HG03064 (cell line): ENCODE data around the gene LRRC74A.

ENCODE experiments used
- ATAC-seq: cut with Tn5 transposase; IDR thresholded peaks from one replicate; pipeline ENCODE4 v1.9.1; 2021; ENCODE audit warnings: low read depth; ENCODE audit not compliant: unreplicated experiment

LRRC74A gene

DNA sequence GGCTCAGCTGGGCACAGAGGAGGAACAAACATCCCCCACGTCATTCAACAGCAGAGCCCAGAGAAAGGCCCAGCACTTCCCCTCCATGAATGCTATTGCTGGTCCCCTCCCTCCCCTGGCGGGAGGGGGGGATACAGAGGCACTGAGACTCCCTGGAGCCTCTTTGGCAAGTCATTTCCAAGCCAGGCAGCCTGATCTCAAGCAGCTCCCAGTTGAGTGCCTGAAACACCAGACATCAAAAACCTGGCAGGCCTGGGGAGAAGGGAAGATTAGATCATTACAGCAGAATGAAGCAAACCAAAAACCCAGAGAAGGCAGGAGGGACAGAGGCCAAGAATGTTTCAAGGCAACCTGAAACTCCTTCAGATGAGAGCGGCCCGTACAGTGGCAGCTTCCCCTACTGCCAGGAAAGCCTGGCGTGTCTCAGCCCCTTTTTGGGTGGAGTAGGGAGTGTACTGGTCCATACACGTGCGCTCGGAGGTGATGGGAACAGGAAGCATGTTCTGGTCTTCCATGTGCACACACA is 92.1 kb downstream of the LRRC74A start:
- no peak for ATAC-seq

DNA sequence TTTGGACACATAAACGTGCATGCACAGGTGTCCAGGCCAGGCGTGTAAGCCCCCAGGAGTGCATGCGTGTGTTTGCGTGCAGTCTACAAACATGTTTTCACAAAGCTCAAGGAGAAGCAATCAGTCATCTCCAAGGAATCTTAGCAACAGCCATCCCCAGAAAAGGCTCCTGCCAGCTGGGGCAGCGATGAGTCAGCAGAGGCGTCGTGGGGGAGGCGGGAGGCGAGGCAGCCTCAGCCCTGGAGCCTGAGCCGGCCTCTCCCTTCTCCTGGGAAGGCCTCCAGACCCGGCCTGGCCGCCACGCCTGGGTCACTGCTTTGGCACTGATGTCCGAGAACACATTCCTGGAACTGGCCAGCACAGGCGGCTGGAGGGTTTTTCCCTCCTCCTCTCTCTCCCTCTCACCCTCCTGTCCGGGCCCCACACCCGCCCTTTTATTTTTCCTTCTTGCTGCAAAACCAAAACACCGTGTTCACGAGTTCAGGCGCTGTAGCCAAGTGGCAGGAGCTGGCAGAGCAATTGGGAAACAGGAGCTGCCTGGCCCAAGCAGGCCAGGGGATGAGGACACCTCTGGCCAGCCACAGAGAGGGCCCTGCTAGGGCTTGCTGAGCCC is 92.7 kb downstream of the LRRC74A start:
- ATAC-seq = no peak
